Astrocyte (in vitro differentiated cells and primary cell): Measurements from ENCODE around the gene BUD13.

Source experiments
- CTCF ChIP-seq: IDR thresholded peaks from 2 replicates; pipeline ENCODE4 v1.5.1; 2011; ENCODE audit warnings: low read depth, mild to moderate bottlenecking, inconsistent platforms, low read length, moderate library complexity; ENCODE audit not compliant: insufficient read depth
- EZH2 ChIP-seq: IDR thresholded peaks from 2 replicates; pipeline ENCODE4 v1.6.1; 2012; ENCODE audit warnings: mild to moderate bottlenecking, low read length, inconsistent platforms; ENCODE audit not compliant: insufficient read depth

GRCh38 chr11:116702772-116703385 lies 69.9 kb downstream of the BUD13 start:
- TF ChIP-seq CTCF (no peak), EZH2 (no peak)
